HG03066 (cell line): ENCODE measurements around the gene MYH14.

Experiments
- ATAC-seq: cut with Tn5 transposase; IDR thresholded peaks from one replicate; pipeline ENCODE4 v1.9.1; 2021; ENCODE audit warnings: low read depth; ENCODE audit not compliant: unreplicated experiment

Gene MYH14

GRCh38 chr19:50313812-50314536 lies 110.6 kb downstream of the MYH14 start:
- no peak for ATAC-seq

- ATAC-seq = no peak
Measured at GRCh38 chr19:50314724-50315708, 111.6 kb downstream of the MYH14 start.

GRCh38 chr19:50315773-50316448 lies 112.5 kb downstream of the MYH14 start:
- ATAC-seq = no peak

GRCh38 chr19:50317115-50317514 lies 113.7 kb downstream of the MYH14 start:
- no peak for ATAC-seq

GRCh38 chr19:50318438-50318837 lies 115.0 kb downstream of the MYH14 start:
- no peak for ATAC-seq

GRCh38 chr19:50319156-50319555 lies 115.7 kb downstream of the MYH14 start:
- no peak for ATAC-seq

GRCh38 chr19:50320051-50320450 lies 116.6 kb downstream of the MYH14 start:
- ATAC-seq = no peak

- ATAC-seq = no peak
Measured at GRCh38 chr19:50320596-50320995, 117.2 kb downstream of the MYH14 start.

- ATAC-seq = no peak
Measured at GRCh38 chr19:50321831-50322230, 118.4 kb downstream of the MYH14 start.

GRCh38 chr19:50322234-50322633 lies 118.8 kb downstream of the MYH14 start:
- ATAC-seq = no peak

- no peak for ATAC-seq
Measured at GRCh38 chr19:50322931-50323781, 119.7 kb downstream of the MYH14 start.

- ATAC-seq = no peak
Measured at GRCh38 chr19:50323782-50324133, 120.3 kb downstream of the MYH14 start.

GRCh38 chr19:50324331-50324730 lies 120.9 kb downstream of the MYH14 start:
- ATAC-seq = no peak

GRCh38 chr19:50325310-50326100 lies 122.1 kb downstream of the MYH14 start:
- ATAC-seq = no peak

GRCh38 chr19:50326101-50326664 lies 122.8 kb downstream of the MYH14 start:
- no peak for ATAC-seq

GRCh38 chr19:50327013-50327412 lies 123.6 kb downstream of the MYH14 start:
- ATAC-seq = no peak

- no peak for ATAC-seq
Measured at GRCh38 chr19:50327461-50328223, 124.2 kb downstream of the MYH14 start.

GRCh38 chr19:50328224-50328872 lies 124.9 kb downstream of the MYH14 start:
- no peak for ATAC-seq
